ENCODE data around the gene CSGALNACT2.

Gene CSGALNACT2

GRCh38 chr10:43124094-43124521 lies 14.1 kb upstream of the CSGALNACT2 start:
- no peak overlapping the region for H3K4me3 ChIP-seq (ENCODE audit: insufficient read depth, low read depth, low read length, poor library complexity, severe bottlenecking)
- no peaks in the 10 kb centered on the region for H3K27me3 ChIP-seq (replicated peaks; ENCODE audit: control insufficient read depth, insufficient read depth, low read length, poor library complexity, severe bottlenecking)
- no peak overlapping the region for H3K27ac ChIP-seq (ENCODE audit: insufficient read depth, low read length, poor library complexity, severe bottlenecking)
- H3K36me3 ChIP-seq (ENCODE audit: control insufficient read depth, insufficient read depth, low read length), result no peaks in the 10 kb centered on the region
- H3K9me3 ChIP-seq (ENCODE audit: control insufficient read depth, low read length), result no peaks in the 10 kb centered on the region
- H3K4me1 ChIP-seq (ENCODE audit: control insufficient read depth, insufficient read depth, low read length, poor library complexity, severe bottlenecking), result peaks cover 14% of the 10 kb centered on the region
- DNase-seq, result no peak

- Histone ChIP-seq H3K4me1 (ENCODE audit: control insufficient read depth, insufficient read depth, low read length, poor library complexity, severe bottlenecking) (peaks cover 14% of the 10 kb centered on the region), H3K4me3 (ENCODE audit: insufficient read depth, low read depth, low read length, poor library complexity, severe bottlenecking) (no peak overlapping the region), H3K27me3 (replicated peaks; ENCODE audit: control insufficient read depth, insufficient read depth, low read length, poor library complexity, severe bottlenecking) (no peaks in the 10 kb centered on the region), H3K9me3 (ENCODE audit: control insufficient read depth, low read length) (no peaks in the 10 kb centered on the region), H3K27ac (ENCODE audit: insufficient read depth, low read length, poor library complexity, severe bottlenecking) (no peak overlapping the region), H3K36me3 (ENCODE audit: control insufficient read depth, insufficient read depth, low read length) (no peaks in the 10 kb centered on the region)
- DNase-seq, result no peak
Observed at GRCh38 chr10:43124574-43125273, 13.5 kb upstream of the CSGALNACT2 start.

GRCh38 chr10:43125274-43125845 lies 12.9 kb upstream of the CSGALNACT2 start:
- Histone ChIP-seq H3K36me3 (ENCODE audit: control insufficient read depth, insufficient read depth, low read length) (no peaks in the 10 kb centered on the region), H3K4me1 (ENCODE audit: control insufficient read depth, insufficient read depth, low read length, poor library complexity, severe bottlenecking) (peaks cover 12% of the 10 kb centered on the region), H3K4me3 (ENCODE audit: insufficient read depth, low read depth, low read length, poor library complexity, severe bottlenecking) (no peak overlapping the region), H3K27ac (ENCODE audit: insufficient read depth, low read length, poor library complexity, severe bottlenecking) (no peak overlapping the region), H3K27me3 (replicated peaks; ENCODE audit: control insufficient read depth, insufficient read depth, low read length, poor library complexity, severe bottlenecking) (no peaks in the 10 kb centered on the region), H3K9me3 (ENCODE audit: control insufficient read depth, low read length) (no peaks in the 10 kb centered on the region)
- no peak for DNase-seq

GRCh38 chr10:43125881-43126731 lies 12.1 kb upstream of the CSGALNACT2 start:
- no peaks in the 10 kb centered on the region for H3K27me3 ChIP-seq (replicated peaks; ENCODE audit: control insufficient read depth, insufficient read depth, low read length, poor library complexity, severe bottlenecking)
- H3K36me3 ChIP-seq (ENCODE audit: control insufficient read depth, insufficient read depth, low read length), result no peaks in the 10 kb centered on the region
- H3K27ac ChIP-seq (ENCODE audit: insufficient read depth, low read length, poor library complexity, severe bottlenecking), result no peak overlapping the region
- peaks cover 4% of the 10 kb centered on the region for H3K4me1 ChIP-seq (ENCODE audit: control insufficient read depth, insufficient read depth, low read length, poor library complexity, severe bottlenecking)
- H3K9me3 ChIP-seq (ENCODE audit: control insufficient read depth, low read length), result no peaks in the 10 kb centered on the region
- no peak for DNase-seq
- no peak overlapping the region for H3K4me3 ChIP-seq (ENCODE audit: insufficient read depth, low read depth, low read length, poor library complexity, severe bottlenecking)

GRCh38 chr10:43126759-43127424 lies 11.4 kb upstream of the CSGALNACT2 start:
- Histone ChIP-seq H3K9me3 (ENCODE audit: control insufficient read depth, low read length) (no peaks in the 10 kb centered on the region), H3K36me3 (ENCODE audit: control insufficient read depth, insufficient read depth, low read length) (no peaks in the 10 kb centered on the region), H3K4me1 (ENCODE audit: control insufficient read depth, insufficient read depth, low read length, poor library complexity, severe bottlenecking) (peaks cover 3% of the 10 kb centered on the region), H3K27me3 (replicated peaks; ENCODE audit: control insufficient read depth, insufficient read depth, low read length, poor library complexity, severe bottlenecking) (no peaks in the 10 kb centered on the region), H3K27ac (ENCODE audit: insufficient read depth, low read length, poor library complexity, severe bottlenecking) (no peak overlapping the region), H3K4me3 (ENCODE audit: insufficient read depth, low read depth, low read length, poor library complexity, severe bottlenecking) (no peak overlapping the region)
- DNase-seq, result no peak

GRCh38 chr10:43127442-43127841 lies 10.8 kb upstream of the CSGALNACT2 start:
- Histone ChIP-seq H3K36me3 (ENCODE audit: control insufficient read depth, insufficient read depth, low read length) (no peaks in the 10 kb centered on the region), H3K4me3 (ENCODE audit: insufficient read depth, low read depth, low read length, poor library complexity, severe bottlenecking) (no peak overlapping the region), H3K27ac (ENCODE audit: insufficient read depth, low read length, poor library complexity, severe bottlenecking) (no peak overlapping the region), H3K4me1 (ENCODE audit: control insufficient read depth, insufficient read depth, low read length, poor library complexity, severe bottlenecking) (peaks cover 3% of the 10 kb centered on the region), H3K9me3 (ENCODE audit: control insufficient read depth, low read length) (no peaks in the 10 kb centered on the region), H3K27me3 (replicated peaks; ENCODE audit: control insufficient read depth, insufficient read depth, low read length, poor library complexity, severe bottlenecking) (no peaks in the 10 kb centered on the region)
- DNase-seq, result no peak

- no peak for DNase-seq
Observed at GRCh38 chr10:43128331-43128730, 9.9 kb upstream of the CSGALNACT2 start.

GRCh38 chr10:43128958-43129706 lies 9.1 kb upstream of the CSGALNACT2 start:
- H3K27ac ChIP-seq (ENCODE audit: insufficient read depth, low read length, poor library complexity, severe bottlenecking), result no peak overlapping the region

More at GRCh38 chr10:43128331-43128730, 9.9 kb upstream of the CSGALNACT2 start:
- peaks cover 3% of the 10 kb centered on the region for H3K4me1 ChIP-seq (ENCODE audit: control insufficient read depth, insufficient read depth, low read length, poor library complexity, severe bottlenecking)
- no peaks in the 10 kb centered on the region for H3K9me3 ChIP-seq (ENCODE audit: control insufficient read depth, low read length)
- H3K36me3 ChIP-seq (ENCODE audit: control insufficient read depth, insufficient read depth, low read length), result no peaks in the 10 kb centered on the region
- H3K4me3 ChIP-seq (ENCODE audit: insufficient read depth, low read depth, low read length, poor library complexity, severe bottlenecking), result no peak overlapping the region
- no peak overlapping the region for H3K27ac ChIP-seq (ENCODE audit: insufficient read depth, low read length, poor library complexity, severe bottlenecking)
- H3K27me3 ChIP-seq (replicated peaks; ENCODE audit: control insufficient read depth, insufficient read depth, low read length, poor library complexity, severe bottlenecking), result no peaks in the 10 kb centered on the region

GRCh38 chr10:43130770-43131171 lies 7.5 kb upstream of the CSGALNACT2 start:
- no peak overlapping the region for H3K4me3 ChIP-seq (ENCODE audit: insufficient read depth, low read depth, low read length, poor library complexity, severe bottlenecking)
- H3K4me1 ChIP-seq (ENCODE audit: control insufficient read depth, insufficient read depth, low read length, poor library complexity, severe bottlenecking), result peaks cover 3% of the 10 kb centered on the region
- H3K27me3 ChIP-seq (replicated peaks; ENCODE audit: control insufficient read depth, insufficient read depth, low read length, poor library complexity, severe bottlenecking), result no peaks in the 10 kb centered on the region
- H3K36me3 ChIP-seq (ENCODE audit: control insufficient read depth, insufficient read depth, low read length), result no peaks in the 10 kb centered on the region
- DNase-seq, result no peak
- H3K27ac ChIP-seq (ENCODE audit: insufficient read depth, low read length, poor library complexity, severe bottlenecking), result no peak overlapping the region
- no peaks in the 10 kb centered on the region for H3K9me3 ChIP-seq (ENCODE audit: control insufficient read depth, low read length)

More at GRCh38 chr10:43128958-43129706, 9.1 kb upstream of the CSGALNACT2 start:
- Histone ChIP-seq H3K27me3 (replicated peaks; ENCODE audit: control insufficient read depth, insufficient read depth, low read length, poor library complexity, severe bottlenecking) (no peaks in the 10 kb centered on the region), H3K4me1 (ENCODE audit: control insufficient read depth, insufficient read depth, low read length, poor library complexity, severe bottlenecking) (peaks cover 3% of the 10 kb centered on the region), H3K9me3 (ENCODE audit: control insufficient read depth, low read length) (no peaks in the 10 kb centered on the region), H3K4me3 (ENCODE audit: insufficient read depth, low read depth, low read length, poor library complexity, severe bottlenecking) (no peak overlapping the region), H3K36me3 (ENCODE audit: control insufficient read depth, insufficient read depth, low read length) (no peaks in the 10 kb centered on the region)
- no peak for DNase-seq
